HG03457 (cell line): ENCODE measurements around the gene SIK3.

Experiments
- ATAC-seq: cut with Tn5 transposase; IDR thresholded peaks from one replicate; pipeline ENCODE4 v1.9.1; 2021; ENCODE audit warnings: moderate number of reproducible peaks; ENCODE audit not compliant: unreplicated experiment

Gene SIK3

DNA sequence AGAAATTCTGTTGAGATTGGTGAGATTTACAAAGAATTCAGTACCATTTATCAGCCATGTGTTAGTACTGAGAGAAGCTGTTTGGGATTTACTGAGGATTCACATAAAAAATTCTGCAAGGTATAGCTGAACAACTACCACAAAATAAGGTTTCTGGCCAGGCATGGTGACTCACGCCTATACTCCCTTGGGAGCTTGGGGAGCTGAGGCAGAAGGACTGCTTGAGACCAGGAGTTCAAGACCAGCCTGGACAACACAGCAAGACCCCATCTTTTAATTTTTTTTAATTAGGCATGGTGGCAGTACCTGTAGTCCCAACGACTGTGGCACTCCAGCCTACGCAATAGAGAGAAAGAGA is 86.7 kb downstream of the SIK3 start:
- ATAC-seq, result no peak

DNA sequence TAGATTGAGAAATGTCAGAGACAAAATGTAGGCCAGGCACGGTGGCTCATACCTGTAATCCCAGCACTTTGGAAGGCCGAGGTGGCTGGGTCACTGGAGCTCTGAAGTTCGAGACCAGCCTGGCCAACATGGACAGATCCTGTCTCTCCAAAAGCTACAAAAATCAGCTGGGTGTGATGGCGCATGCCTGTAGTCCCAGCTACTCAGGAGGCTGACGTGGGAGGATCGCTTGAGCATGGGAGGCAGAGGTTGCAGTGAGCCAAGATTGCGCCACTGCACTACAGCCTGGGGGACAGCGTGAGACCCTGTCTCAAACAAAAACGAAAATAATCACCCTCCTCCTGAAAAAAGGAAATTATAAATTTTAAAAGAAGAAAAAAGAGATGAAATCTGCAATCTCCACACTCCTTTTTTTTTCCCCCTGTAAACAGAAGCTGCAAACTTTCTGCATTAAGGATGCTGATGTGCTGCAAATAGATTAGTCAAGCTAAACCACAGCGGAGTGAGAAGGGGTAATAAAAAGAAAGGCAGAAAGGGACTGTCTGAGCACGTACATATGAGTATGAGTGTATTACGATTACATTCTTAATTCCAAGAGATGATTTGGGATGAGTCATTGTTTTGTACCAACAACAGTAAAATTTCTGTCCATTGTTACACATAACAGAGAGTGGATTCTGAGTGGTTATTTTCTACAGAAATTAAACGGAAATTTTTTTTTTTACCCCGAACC is 87.3 kb downstream of the SIK3 start:
- ATAC-seq, result no peak

DNA sequence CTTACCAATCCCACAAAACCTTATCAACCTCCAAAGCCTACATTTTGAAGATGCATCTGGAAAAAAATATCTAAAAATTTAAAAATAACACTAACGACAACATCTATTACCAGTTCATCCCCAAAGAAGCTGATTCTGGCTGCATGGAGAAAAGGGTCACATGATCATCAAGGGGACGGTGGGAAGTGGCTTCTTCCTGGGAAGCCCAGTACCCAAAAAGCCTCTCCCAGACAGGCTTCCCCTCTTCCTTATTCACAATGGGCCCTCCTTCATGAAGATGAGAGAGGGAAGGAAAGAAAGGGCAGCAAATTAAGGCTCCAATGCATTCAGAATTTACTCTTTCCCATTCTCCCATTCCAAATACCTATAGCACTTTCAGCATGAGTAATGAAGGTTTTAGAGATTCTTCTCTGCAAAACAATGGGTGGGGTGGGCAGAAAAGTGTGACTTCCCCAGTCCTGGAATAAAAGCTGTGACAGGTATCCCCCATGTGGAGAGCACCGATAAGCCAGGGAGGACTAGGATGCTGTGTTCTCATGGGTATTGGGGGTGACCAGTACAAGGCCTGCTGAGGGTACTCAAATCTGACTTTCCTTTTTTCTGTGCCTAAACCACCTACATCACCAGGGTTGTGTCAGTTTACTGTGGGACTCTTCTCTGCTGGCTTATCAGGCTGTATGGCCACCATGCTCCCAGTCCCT is 88.2 kb downstream of the SIK3 start:
- no peak for ATAC-seq

DNA sequence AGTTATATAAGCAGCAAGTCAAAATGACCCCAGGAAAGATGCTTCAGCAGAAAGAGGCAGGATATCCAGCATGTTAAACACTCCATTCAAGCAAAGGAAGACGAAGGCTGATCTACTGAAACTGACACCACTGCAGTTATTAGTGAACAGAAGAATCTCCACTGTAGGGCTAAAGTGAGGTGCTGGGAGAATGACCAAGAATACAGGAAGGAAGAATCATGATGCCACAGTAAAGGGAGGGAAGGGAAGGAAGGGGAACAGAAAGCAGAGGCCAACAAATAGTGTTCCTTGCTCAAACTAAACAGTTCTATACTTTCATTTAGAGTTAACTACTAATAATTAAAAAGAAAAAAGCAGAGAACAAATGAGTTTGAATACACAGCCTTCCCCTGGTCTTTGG is 92.5 kb downstream of the SIK3 start:
- ATAC-seq, result no peak

DNA sequence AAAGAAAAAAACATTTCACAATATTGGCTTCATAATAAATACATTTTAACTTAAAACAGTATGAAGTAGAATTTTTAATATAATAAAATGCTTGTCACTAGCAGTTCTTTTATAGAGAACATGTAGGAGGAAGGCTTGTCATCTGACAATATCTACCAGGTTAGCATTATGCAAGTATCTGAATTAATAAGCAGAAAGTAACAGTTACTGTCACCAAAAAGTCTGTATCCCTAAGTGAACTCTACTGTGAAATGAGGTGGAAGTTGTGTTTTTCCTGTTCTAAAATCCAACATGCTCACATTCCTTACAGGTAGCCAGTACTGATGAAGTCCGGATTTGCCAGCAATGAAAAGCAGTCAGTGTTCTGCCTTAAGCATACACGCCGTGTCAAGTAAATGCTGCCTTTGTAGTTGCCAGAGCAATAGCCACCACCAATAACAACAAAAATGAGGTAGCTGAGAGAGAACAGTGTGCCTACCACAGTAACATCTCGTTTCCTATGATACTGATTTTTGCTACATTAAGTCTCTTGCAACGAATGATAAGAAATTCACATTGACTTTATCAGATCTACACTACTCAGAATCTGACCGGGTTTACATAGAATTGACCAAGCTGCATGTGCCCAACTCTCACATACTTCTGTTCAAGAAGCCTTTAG is 95.5 kb downstream of the SIK3 start:
- no peak for ATAC-seq

DNA sequence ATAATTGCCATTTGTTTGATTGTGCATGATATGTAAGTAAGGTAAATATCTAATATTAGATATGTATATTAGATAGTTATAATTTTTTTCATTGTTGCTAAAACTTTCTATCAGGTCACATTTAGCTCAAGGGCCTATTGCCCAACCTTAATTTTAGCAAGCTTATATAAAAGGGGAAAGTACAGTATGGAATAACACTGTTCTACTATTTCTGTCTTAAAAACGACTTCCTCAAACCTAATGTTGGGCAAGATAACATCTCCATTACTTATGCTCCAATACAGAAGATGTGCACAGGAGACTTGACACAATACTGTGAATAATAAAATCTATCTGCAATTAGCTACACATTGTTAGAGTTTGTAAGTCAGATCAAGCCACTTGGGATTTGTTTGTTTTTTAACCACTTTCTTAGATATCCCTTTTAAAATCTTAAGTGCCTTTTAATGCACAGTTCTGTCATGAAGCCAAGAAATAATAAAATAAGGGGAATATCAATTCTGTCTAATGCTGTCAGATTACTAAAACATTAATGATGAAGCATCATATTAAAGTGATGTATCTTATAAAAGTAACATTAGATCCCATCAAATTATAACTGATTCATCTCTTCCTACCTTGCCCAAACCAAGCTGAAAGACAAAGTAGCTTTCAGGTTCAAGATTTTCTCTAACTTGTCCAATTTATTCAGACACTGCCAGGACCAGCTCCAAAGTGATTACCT is 98.1 kb downstream of the SIK3 start:
- ATAC-seq, result no peak

DNA sequence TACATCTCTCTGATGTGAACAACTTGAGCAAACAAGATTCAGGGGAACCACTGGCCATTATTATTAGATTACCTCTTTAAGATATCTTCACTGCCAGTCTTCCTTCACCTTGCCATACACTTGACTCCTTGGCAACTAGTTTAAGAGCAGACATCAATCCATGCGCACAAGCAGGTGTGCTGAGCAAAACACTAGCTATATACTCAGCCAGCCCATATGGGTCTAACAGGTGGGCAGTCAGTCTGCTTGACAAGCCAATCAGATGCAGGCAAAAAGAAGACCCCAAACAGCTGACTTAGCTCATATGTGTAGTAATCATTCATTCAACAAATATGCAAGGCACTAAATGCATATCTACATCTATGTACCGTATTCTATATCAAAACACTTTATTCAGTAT is 101.2 kb downstream of the SIK3 start:
- ATAC-seq, result no peak

DNA sequence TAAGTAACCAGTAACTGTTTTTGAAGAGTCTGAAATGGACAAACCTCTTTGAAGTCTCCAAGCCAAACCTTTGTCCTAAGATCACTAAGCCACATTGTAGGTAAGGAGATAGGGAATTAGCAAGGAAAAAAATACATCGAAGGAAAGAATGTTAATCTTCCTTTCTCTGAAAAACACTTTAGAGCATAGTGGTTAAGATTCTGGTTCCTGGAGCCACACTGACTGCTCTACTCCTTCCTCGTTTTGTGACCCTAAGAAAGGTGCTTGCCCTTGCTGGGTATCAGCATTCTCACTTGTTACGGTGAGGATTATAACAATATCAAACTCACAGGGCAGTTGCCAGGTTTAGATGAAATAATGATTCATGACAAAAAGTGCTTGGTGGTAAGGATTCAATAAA is 104.0 kb downstream of the SIK3 start:
- no peak for ATAC-seq

DNA sequence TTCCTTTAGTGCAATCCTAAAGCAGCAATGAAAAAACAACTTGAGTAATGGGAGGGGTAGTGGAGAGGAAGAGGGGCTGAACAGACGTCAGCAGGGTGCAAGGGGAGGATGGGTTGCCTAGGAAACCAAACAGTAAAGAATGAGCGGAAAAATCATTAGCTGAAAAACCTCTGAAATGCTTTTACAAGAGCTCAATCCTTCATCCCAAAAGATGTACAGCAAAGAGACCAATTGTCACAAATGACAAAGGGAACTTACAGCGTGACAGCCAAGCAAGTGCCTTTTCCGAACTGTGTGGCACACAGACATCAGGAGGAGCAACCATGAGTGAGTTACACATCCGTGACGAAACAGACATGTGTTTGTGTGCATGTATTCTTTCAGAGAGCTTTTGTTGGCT is 104.6 kb downstream of the SIK3 start:
- no peak for ATAC-seq

DNA sequence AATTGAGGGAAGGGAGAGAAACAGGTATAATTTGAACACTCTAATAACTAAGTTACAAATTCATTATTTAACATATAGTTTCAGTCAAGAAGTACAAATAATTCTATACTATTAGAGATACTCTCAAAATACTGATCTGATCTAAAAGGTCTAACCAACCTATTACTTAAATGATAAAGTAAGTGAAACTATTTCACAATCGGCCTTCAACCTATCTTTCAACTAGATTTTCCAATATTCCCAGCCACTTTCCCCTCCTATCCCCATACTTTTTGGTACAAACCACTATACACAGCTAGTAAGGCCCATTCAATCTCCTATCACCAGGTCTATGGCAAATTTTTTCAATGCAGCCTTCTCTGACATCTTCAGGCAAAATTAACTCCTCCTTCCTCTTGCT is 106.7 kb downstream of the SIK3 start:
- no peak for ATAC-seq

DNA sequence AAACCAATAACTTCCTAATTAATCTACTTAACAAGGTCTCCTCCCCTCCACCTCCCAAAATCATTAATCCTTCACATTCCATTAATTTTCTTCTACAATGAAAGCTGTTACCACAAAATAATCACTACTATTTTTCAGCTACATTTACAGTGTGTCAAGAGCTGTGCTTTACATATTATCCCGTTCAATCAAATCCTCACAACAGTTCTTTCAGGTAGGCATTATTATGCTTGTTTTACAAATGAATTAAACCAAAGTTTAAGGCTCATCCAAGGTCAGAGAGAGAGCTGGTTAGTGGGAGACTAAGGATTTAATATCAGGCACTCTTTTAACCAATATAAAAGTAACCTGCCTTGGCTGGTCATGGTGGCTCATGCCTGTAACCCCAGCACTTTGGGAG is 107.4 kb downstream of the SIK3 start:
- no peak for ATAC-seq

DNA sequence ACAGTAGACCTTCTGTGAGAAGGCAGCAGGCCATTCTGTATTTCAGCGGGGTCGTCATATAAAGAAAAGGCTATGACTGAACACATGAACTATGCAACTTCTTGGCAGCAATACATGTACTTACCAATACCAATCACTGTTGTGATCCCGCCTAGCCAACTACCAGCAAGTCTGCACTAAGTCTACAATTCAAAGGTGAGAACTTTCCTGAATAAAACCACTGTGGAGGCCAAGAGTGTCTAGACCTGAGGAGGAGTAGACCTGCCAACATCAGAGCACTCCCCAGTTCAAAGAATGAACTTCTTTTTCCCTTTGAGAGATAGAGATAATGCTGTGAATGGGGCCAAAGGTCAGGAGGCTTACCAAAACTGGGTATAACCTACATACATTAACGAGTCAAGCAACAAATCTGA is 108.2 kb downstream of the SIK3 start:
- ATAC-seq, result no peak

DNA sequence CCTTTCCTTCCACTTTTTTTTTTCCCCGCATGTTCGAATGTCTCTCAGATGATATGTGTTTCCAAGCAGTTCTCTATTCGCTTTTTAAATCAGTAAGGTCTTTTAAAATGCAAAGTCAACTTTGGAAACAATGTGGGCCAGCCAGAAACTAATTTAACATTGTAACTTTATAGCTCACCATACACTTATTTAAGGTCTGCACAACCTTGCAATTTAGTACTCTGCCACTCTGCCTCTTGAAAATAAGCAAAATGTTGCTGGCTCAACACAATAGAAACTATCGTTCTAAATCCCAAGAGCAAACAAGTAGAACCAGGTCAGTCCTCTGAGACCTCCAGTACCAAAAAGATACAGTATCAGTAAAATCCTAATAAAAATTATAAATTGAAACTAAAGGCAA is 109.0 kb downstream of the SIK3 start:
- no peak for ATAC-seq

DNA sequence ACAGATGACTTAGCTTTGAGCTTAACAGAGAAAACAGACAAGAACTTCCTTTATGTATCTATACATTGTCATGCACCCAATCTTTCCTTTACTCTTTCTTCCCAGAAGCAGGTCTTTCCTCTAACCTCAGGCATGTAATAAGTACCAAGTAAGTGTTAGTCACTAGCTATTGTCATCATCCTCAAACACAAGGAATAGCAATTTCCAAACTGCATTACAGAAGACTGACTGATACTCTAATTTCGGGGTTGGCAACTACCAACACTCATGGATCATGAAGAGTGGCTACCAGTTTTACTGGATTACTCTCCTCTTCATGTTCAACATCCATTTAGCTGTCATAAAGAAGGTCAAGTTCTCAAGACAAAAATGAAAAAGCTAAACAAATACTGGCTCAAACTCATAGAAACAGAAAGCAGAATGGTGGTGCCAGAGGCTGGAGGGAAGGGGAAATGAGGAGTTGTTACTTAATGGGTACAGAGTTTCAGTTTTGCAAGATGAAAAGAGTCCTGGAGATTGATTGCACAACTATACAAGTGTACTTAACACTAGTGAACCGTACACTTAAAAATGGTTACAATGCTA is 111.6 kb downstream of the SIK3 start:
- ATAC-seq, result no peak

DNA sequence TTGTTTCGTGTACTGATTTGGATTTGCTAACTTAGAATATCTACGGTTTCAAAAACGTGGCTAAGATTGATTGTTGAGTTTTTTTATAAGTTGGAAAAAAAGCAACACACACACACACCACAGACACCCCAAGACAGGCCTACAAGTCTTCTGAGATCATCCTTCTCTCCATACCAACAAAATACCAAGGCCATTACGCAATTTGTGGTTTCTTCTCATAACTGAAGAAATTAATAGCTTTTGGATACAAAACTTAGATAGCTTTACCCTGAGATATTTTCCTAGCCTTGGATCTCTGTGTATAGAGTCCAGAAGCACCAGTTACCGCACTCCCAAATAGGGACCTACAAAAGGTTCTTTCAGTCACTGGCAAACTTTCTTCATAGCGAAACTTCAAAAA is 113.6 kb downstream of the SIK3 start:
- no peak for ATAC-seq

DNA sequence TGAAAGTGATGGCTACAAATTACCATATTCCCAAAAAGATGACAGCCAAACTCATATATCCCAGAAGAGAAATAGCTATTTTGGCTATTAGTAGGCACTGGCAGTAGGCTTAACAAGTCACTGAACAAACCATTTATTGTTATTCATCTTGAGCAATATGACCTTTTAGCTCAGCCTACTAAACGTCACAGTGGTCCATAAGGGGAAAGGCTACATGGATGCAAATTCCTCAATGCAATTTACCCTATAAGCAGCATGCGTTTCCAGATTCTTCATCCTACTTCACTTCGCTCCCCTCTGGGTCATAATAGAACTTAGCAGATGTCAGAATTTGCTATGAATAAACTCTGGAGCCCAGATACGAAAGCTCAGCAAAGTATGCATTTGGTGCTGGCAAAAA is 114.0 kb downstream of the SIK3 start:
- no peak for ATAC-seq

DNA sequence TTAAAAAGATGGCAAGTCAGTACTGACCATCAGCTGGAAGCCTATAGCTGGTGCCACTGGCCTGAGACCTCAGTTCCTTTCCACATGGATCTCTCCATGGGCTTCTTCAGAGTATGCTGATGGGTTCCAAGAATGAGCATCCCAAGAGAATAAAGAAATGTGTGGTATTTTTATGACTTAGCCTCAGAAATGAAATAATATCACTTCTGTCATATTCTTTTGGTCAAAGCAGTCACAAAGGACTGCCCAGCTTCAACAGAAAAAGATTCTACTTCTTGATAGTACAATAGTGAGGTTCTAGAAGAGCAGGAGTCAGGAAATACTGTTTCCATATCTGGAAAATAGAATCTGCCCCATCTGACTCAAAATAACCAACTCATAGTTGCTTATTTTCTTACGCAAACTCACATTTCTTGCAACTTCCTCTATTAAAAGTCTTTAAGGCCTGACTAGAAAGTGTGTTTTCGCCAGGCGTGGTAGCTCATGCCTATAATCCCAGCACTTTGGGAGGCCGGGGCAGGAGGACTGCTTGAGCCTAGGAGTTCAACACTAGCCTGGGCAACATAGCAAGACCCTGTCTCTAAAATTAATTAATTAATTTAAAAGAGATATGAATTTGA is 116.9 kb downstream of the SIK3 start:
- no peak for ATAC-seq

DNA sequence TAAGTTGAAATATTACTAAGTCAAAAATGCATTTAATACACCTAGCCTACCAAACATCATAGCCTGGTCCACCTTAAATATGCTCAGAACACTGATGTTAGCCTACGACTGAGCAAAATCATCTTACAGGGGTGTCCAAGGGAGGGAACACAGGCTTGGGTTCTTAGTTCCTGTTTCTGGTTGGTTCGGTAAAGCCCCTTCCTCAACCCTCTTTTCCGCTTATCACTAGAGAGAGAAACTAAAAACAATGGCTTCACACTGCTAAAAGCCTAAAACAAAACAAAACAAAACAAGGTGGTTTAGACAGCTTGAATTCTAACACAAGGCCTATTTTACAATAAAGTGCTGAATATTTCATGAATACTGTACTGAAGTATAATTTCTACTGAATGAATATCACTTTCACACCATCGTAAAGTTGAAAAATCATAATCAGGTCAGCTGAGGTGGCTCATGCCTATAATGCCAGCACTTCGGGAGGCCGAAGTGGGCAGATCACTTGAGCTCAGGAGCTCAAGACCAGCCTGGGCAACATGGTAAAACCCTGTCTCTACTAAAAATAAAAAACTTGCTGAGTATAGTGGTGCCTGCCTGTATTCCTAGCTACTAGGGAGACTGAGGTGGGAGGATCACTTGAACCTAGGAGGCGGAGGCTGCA is 118.0 kb downstream of the SIK3 start:
- peak; percentile 84 for ATAC-seq

DNA sequence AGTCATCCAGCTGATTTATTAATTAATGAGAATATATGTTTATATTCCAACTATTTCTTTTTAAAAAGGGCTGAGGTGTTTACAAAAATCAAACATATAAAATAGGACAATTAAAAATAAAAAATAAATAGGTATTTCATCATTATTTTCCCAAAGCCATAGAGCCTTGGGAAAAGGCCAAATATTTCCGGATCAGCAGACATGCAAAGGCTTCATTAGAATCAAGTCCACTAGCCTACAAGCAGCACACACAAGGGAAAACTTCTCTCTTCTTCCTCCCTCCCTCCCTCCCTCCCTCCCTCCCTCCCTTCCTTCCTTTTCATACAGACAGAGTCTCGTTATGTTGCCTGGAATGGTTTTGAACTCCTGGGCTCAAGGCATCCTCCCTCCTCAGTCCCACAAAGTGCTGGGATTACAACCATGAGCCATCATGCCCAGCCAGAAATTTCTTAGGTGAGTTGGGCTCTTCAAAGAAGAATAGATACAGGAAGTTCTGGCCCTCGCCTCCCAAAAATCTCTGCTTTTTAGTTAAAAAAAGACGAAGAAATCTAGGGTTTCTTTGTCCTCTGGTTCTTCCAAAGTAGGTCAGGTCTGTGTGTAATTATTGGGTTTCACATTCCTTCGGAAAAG is 121.2 kb downstream of the SIK3 start:
- ATAC-seq, result no peak

DNA sequence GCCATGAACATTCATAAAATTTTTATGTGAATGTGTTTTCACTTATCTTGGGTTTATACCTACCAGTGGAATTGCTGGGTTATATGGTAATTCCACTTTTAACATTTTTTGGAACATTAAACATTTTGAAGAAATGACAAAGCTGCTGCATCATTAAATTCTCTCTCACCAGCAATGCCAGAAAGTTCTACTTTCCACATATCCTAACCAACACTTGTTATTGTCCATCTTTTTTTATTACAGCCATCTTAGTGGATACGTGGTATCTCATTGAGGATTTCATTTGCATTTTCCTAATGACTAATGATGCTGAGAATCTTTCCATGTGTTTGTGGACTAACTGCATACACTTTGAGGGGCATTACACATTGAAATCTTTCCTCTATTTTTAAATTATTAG is 122.6 kb downstream of the SIK3 start:
- no peak for ATAC-seq
